Measurements from ENCODE around the gene RBMX.

RBMX gene

GRCh38 chrX:136847874-136848273, 32.7 kb downstream of the RBMX start:
- no peak for DNase-seq

- DNase-seq: no peak
Observed at GRCh38 chrX:136839196-136839595, 41.3 kb downstream of the RBMX start.

DNA sequence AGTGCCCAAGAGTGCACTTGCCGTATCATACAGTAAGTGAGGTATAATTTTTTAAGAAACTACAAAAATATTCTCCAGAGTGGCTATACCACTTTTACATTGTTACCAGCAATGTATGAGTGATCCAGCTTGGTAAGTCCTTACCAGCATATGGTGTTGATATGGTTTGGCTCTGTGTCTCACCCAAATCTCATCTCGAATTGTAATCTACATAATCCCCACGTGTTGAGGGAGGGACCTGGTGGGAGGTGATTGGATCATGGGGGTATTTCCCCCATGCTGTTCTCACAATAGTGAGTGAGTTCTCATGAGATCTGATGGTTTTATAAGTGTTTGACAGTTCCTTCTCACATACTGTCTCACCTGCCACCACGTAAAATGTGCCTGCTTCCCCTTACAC, 44.8 kb downstream of the RBMX start:
- DNase-seq: no peak

GRCh38 chrX:136829413-136829812, 51.1 kb downstream of the RBMX start:
- no peak for DNase-seq

- no peak for DNase-seq
Observed at GRCh38 chrX:136828830-136829229, 51.7 kb downstream of the RBMX start.

GRCh38 chrX:136827026-136827425, 53.5 kb downstream of the RBMX start:
- DNase-seq: no peak

DNA sequence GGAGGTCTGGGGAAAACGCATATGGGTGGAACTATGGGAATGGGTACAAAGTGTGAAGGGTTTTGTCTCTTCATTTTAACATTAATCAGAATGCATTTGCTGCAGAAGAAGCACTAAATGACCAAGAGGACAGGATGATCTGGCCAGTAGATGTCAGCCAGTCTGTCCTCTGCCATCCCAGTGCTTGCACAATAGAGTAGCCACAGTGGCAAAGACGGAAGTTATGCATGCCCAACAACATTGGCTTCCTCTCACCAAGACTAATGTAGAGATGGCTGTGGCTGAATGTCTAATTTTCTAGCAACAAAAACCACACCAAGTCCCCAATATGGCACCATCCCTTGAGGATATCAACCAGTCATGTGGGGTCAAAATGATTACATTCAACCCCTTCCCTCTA, 54.8 kb downstream of the RBMX start:
- no peak for DNase-seq
